COLO668 (cell line): Measurements from ENCODE around the gene TBCB.
A peak's percentile ranks its signal among the peaks of the same experiment; 100 is the strongest.
"Not testable (repeated sequence)": the region's sequence is repeated elsewhere in the genome, so short reads cannot be mapped to it uniquely, and the experiment has no call there.

Experiments
- DNase-seq: peaks from one replicate; lab custom pipeline; 2025; ENCODE audit not compliant: unreplicated experiment; lab: John Stamatoyannopoulos, UW

The TBCB gene

DNA sequence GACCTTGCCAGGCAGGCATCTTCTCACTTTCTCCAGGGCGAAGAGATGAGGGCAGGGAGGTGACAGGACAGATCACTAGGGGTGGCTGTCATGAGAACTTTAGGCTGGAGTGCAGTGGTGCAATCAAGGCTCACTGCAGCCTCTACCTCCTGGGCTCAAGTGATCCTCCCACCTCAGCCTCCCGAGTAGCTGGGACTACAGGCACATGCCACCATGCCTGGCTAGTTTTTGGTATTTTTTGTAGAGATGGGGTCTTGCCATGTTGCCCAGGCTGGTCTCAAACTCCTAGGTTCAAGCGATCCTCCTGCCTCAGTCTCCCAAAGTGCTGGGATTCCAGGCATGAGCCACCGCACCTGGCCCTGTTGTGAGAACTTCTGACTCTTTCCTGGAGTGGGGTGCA, 19.6 kb downstream of the TBCB start:
- DNase-seq = not testable (repeated sequence)

DNA sequence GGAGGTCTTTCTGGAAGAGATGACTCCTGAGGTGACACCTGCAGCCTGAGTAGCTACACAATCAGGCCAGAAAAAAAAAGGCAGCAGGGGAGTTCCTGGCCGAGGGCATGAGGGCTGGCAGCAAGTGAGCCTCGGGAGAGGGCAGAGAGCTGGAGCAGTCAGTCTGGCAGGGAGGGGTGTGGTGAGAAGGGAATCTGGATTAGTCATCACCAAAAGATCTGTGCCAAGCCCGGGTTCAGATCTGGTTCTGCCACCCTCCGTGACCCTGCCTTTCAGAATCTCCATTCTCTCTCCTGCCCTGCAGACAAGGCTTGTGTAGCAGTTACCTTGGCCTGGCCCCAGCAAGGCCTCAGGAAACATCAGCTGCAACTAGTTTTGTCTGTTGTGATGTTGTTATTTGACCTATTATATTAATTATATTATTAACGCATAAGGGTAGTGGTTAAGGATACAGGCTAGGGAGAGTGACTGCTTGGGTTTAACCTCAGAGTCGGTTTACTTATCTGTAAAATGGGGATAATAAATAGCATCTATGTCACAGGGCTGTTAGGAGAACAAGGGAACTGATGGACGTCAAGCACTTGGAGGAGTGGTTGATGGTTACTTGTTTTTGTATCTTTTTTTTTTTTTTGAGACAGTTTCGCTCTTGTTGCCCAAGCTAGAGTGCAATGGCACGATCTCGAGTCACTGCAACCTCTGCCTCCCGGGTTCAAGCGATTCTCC, 21.9 kb downstream of the TBCB start:
- DNase-seq = peak; percentile 45

DNA sequence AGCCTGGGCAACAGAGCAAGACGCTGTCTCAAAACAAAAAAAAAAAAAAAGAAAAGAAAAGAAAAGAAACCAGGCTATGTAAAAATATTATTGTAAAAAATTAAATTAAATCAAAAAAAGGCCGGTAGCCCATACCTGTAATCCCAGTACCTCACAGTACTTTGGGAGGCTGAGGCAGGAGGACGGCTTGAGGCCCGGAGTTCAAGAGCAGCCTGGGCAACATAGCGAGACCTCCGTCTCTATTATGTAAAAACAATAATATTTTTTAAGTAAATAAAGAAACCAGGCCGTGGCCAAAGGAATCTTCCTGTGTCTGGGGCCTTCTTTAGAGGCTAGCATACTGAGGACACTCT, 23.8 kb downstream of the TBCB start:
- no peak for DNase-seq

DNA sequence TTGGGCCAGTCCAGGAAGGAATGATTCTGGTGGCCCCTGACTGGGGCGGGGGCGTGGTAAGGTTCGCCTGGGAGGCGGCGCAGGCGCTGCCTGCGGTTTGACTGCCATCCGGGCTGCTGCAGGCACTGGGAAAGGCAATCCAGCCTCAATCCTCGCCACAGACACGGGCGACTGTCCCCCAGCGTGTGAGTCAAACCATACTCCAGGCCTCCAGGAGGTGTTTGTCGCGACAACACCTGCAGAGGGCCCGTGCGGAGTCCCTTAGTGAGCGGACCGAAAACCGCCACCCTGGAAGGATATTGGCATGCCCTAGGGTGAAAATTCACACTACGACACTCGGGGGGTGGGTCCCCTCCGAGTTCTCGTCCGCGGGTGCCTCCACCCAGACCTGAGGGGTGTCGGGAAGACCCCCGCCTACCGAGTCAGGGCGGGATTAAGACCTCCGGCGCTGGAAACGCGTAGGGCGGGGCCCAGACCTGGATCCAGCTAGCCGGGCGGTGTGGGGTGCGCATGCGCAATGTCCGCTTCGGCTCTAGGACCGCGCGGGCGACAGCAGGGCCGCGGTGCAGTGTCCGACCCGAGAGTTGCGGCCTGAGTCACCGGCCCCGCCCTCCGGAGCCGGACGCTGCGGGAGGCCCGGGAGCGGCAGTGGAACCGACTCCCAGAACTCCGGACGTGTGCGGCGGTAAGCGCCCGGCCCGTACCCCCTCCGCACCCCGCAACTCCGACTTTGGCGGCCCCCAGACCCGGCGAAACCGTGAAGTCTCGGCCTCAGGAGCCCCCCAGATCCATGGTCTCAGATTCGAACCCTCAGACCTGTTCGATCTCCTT, 24.4 kb downstream of the TBCB start, which contains the start of gene CAPNS1:
Gene CAPNS1, plus strand, starts transcription at position 594 of the 831 bp plus-strand sequence. CDS start 946 bp downstream, outside the sequence.
- peak; percentile 97 for DNase-seq

DNA sequence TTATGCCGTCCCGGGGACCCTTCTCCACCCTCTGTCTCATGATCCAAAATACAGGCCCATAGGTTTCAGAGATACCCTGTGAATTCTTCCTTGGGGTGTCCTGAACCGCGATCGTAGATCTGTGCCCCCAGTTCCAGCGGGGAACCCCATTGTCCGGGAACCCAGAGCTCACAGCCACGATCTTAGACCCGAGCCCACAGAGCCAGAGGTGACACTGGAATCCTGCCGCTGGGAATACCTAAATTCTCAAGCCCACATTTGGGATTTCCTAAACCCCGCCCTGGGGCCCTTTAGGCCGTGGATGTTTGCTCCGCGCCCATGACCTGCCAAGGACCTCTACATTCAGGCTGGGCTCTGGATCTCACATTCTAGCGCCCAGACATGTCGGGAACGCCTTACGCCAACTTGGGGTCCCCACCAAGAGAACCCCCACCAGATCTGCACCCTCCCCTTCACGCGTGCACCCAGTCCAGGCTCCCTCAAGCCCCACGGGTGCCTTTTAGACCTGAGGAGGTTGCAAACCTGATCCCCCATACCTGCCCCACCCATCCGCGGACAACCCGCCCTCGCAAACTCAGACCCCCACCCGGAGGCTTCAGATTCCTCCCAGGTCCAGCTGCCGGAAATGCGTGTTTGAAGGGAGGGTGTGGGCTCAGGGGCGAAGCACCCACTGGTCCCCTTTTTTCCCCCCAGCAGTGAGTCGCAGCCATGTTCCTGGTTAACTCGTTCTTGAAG, 25.2 kb downstream of the TBCB start:
- DNase-seq = peak; percentile 71

DNA sequence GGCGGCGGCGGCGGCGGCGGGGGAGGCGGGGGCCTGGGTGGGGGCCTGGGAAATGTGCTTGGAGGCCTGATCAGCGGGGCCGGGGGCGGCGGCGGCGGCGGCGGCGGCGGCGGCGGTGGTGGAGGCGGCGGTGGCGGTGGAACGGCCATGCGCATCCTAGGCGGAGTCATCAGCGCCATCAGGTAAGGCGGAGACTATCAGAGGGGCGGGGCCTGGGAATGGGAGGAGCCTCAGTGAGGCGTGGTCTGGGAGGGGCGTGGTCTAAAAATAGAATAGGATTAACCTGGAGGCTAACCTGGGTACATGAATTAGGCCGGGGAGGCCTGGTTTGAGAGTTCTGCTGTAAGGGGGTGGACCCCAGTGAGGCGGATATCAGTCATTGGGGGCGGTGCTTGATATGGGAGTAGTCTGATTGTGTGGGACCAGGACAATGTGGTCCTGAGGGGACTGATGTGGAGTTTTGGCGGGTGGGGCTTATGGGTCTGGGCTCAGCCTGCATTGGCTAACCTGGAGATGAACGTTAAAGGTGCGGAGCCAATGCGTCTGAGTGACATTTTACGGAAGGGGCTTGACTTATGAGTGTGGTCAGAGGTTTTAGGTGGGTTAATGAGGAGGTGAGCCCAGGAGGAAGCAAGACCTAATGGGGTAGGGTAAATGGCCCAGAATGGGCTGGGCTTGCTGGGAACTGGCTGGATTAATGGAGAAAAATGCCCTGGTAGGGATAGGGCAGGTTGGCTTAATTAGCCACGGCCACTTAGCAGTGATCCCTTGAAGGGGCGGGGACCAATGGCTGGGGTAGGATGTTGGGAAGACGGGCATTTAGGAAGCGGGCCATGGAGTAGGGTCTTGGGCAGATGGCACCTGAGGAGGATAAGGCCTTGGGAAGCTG, 26.0 kb downstream of the TBCB start:
- DNase-seq = peak; percentile 80

DNA sequence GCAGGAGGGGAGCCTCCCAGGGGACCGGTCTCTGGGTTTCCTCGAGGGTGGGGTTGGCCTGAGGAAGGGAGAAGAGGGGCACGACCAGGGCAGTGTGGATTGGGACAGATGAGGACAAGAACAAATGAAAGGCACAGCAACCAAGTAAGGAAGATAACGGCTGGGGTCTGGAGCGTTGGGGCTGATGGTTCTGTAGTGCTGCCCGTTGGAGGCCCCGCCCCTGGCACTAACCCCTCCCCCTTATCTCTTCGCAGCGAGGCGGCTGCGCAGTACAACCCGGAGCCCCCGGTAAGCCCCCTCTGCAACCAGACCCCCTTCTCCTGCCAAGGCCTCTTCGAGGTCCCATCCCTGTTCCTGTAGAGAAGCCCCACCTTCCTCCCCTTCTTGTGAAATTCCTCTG, 26.8 kb downstream of the TBCB start:
- DNase-seq = no peak

DNA sequence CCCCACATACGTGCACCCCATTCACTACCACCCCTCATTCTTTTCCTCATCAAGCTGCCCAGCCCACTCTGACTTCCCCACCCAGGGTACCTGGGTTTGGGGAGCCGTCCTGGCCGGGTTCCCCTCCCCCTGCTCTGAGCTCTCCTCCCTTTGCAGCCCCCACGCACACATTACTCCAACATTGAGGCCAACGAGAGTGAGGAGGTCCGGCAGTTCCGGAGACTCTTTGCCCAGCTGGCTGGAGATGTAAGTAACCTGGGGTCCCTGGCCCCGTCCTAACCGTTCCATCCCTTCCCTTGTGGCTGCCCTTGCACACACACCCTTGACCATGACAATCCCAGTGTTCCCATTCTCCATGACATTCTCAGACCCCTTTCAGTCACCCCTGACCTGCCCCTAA, 27.2 kb downstream of the TBCB start:
- no peak for DNase-seq

DNA sequence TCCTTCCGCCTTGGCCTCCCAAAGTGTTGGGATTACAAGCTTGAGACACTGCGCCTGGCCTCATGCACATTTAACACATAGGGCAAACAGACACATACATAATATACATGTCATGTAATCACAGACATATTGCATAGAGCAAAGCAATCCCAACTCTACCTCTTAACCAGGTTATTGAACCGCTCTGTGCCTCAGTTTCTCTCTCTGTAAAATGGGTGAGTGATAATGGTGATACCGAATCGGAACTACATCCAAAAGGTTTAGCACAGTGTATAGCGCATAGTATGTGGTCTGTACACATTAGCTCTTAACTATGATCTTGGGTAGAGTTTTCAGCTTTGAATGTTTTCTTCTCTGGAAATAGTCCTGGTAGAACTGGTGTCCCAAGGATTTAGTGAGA, 29.4 kb downstream of the TBCB start:
- no peak for DNase-seq

DNA sequence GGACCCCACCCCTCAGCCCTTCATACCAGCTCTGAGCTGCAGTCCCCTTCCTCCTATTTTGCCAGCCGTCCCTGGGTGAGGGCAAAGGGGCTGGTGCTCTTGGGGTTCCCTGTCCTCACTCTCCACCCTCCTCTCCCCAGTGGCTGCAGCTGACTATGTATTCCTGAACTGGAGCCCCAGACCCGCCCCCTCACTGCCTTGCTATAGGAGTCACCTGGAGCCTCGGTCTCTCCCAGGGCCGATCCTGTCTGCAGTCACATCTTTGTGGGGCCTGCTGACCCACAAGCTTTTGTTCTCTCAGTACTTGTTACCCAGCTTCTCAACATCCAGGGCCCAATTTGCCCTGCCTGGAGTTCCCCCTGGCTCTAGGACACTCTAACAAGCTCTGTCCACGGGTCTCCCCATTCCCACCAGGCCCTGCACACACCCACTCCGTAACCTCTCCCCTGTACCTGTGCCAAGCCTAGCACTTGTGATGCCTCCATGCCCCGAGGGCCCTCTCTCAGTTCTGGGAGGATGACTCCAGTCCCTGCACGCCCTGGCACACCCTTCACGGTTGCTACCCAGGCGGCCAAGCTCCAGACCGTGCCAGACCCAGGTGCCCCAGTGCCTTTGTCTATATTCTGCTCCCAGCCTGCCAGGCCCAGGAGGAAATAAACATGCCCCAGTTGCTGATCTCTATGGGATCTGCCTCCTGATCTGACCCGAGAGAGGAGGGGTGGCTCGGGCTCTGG, 34.6 kb downstream of the TBCB start:
- no peak for DNase-seq

DNA sequence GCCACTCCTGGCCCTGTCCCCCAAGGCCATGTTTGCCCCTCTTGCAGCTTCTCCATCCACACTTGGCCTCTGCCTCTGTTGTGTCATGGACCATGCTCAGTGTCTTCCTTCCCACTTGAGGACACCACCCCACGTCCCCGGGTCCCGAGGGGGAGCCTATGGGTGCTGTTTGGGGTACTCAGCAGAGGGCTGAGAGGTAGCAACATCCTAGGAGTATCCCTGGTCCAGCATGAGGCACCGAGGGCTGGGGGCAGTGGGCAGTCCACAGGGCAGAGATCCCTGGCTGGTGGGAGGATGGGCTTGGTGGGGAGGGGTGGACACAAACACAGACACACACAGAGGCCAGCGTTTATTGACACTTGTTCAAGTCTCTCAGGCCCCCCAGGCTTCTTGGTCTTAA, 35.3 kb downstream of the TBCB start:
- DNase-seq = no peak

DNA sequence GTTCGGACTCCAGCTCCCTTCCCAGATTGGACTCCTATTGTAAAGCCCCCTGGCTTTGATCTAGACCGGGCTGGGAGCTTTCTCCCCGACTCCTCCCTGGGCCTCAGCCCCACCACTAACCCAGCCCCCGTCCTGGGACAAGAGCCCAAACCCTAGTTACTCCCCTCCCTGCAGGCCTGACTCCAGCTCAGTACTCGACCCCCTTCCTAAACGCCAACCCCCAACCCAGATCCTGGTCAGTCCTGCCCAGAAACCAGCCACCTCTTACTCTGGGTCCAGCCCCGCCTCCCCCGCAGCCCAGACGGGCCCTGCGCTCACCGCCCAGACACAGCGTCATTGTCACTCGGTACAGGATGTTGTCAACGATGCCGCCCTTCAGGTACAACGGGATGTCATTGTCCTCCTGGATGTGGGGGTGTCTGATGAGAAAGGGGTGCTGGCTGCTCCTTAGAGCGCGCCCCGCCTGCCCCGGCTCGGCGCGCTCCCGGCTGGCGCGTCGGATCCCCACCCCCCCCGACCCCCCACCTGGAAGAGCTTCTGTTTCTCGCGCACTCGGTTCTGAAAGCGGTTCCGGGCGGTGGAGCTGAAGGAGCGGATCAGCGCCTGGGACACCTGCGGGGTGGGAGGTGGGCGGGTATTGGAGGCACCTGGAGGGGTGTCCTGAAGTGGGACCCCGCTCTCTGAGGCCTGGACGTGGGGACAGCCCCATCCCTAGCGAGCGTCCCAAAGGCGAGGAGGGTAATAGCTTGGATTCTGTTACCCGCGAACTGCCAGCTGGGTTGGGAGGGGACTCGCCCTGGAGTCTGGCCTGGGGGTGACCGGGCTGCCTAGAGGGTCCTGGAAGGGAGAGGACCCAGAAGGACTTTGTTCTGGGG, 36.1 kb downstream of the TBCB start:
- no peak for DNase-seq

DNA sequence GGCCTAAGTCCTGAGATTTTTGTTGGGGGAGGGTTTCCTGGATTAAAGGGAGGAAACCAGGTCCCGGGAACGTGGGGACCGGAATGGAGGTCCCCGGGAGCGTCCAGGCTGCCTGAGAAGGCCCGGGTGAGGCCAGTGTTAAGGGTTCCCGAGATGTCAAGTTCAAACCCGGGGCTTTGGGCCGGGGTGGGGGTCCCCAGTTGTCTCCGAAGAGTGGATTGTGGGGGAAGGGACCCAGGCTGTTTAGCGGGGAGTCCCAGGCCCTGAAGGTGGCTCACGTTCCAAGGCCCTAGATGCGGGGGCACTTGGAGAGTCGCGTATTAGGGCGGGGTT, 36.7 kb downstream of the TBCB start:
- DNase-seq = no peak

DNA sequence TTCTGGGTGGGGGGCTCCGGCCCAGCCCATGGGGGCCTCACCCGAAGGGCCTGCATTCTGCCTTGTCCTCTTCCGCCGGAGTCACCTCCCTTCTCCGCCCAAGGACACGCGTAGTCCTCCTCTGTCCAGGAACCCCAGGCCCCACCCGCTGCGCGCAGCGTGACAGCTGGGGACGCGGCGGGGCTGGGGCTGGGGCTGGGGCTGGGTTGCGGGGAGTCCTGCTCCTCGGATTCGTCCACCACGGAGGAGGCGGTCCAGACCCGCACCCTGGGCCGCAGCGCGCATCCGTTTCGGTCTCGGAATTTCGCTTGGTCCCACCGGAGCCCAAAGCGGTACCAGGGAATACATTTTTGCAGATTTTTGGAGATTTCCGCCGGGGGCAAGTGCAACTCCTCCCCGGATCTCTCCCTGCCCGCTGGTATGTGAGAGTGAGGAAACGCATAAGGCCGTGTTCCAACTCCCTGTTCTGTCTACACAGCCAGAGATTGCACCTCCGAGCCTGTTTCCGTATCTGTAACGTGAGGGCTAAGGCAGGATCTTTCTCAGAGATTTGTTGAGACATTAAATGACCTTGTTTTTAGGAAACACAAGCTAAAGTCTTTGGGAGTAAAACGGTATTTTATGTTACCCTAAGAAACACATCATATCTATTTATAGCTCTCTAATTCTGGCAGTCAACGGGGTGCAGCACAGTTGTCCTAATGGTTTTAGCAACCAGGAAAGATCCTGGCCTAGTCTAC, 37.3 kb downstream of the TBCB start, which contains the start of gene COX7A1:
Gene COX7A1, minus strand, starts transcription at position 96 of the 740 bp plus-strand sequence. Its CDS starts 40 bp downstream, at position 56.
- DNase-seq = no peak

DNA sequence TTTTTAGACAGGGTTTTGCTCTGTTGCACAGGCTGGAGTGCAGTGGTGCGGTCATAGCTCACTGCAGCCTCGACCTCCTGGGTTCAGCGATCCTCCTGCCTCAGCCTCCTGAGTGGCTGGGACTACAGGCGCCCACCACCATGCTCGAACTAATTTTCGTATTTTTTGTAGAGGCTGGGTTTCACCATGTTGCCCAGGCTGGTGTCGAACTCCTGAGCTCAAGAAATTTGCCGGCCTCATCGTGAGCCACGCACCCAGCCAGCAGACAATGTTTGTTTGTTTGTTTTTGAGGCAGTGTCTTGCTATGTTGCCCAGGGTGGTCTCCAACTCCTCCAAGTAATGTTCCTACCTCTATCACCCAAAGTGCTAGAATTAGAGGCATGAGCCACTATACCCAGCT, 37.9 kb downstream of the TBCB start:
- no peak for DNase-seq

DNA sequence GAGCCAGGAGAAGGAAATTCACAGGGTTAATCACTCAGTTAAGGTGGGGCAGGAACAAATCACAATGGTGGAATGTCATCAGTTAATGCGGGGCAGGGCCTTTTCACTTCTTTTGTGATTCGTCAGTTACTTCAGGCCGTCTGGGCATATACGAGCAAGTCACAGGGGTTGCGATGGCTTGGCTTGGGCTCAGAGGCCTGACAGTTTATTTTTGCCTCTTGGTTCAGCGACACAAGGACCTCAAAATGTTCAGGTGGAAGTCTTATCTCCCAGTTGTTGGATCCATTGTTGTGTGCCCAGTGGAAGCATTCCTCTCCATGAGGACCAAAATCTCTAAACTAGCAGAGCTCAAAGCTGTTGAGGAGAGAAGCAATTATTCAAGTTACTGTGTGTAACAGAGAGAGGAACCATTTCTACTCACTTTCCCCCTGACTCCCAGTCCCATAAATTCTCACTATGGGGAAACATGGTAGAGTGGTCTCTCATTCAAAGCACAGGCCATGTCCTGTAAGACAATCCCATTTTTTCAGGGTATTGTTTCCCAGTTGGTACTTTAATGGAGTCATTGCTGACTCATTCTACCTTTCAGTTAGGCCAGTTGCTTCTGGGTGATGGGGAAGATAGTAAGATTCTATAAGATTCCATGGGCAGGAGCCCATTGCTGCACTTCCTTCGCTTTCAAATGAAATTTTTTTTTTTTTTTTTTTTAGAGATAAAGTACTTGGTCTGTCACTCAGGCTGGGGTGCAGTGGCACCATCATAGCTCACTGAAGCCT, 45.7 kb downstream of the TBCB start:
- DNase-seq = no peak

DNA sequence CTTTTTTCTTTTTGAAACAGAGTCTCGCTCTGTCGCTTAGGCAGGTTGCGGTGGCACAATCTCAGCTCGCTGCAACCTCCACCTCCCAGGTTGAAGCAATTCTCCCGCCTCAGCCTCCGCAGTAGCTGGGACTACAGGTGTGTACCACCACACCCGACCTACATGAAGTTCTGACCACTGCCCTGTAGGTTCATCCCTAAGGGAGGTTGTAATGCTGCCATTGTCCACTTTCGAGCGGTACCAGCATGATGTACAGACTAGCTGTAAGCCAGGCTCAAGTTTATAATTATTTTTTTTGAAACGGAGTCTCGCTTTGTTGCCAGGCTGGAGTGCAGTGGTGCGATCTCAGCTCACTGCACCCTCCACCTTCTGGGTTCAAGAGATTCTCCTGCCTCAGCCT, 48.5 kb downstream of the TBCB start:
- no peak for DNase-seq
